ENCODE results near the gene NLGN3.

DNA sequence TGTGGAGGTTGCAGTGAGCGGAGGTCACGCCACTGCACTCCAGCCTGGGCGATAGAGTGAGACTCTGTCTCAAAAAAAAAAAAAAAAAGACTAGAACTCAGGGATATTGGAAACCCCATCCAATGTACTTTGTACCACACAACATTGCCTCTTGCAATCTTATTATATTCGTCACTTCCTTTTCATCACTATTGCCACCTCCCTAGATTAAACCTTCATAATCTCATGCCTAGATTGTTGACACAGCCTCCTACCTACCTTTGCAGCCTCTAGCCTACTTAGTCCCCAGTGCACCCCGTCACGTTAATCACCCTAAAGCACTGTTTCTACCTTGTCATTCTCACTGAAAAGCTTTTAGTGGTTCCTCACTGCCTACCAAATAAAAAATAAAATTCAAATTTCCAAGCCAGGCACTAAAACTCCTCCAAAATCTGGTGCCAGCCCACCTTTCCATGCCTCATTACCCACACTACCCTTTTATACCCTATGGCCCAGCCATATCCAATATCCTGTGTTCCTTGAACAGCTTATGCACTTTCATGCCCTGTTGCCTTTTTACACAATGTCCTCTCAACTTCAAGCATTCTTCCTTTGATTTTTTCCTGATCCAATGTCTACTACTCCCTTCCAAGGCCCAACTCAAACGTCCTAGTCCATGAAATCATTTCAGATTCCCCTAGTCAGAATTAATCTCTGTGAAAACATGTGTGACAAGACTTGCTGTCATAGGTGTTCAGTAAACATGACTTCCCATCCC lies 54.8 kb downstream of the NLGN3 start:
- TF ChIP-seq, protein P1, sequence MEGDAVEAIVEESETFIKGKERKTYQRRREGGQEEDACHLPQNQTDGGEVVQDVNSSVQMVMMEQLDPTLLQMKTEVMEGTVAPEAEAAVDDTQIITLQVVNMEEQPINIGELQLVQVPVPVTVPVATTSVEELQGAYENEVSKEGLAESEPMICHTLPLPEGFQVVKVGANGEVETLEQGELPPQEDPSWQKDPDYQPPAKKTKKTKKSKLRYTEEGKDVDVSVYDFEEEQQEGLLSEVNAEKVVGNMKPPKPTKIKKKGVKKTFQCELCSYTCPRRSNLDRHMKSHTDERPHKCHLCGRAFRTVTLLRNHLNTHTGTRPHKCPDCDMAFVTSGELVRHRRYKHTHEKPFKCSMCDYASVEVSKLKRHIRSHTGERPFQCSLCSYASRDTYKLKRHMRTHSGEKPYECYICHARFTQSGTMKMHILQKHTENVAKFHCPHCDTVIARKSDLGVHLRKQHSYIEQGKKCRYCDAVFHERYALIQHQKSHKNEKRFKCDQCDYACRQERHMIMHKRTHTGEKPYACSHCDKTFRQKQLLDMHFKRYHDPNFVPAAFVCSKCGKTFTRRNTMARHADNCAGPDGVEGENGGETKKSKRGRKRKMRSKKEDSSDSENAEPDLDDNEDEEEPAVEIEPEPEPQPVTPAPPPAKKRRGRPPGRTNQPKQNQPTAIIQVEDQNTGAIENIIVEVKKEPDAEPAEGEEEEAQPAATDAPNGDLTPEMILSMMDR (conservative IDR thresholded peaks at IDR 0.05; ENCODE audit: low read length), result no peak
- TF ChIP-seq EZH2phosphoT487 (IDR thresholded peaks at IDR 0.05; ENCODE audit: borderline replicate concordance, low read depth, low read length), result no peak
